Vagina (tissue), 2 donors: ENCODE data around the gene MACROD2.

Source experiments
- CTCF ChIP-seq, 3 experiments: fragments of 450-650 bp in 2 of 3; fragments of 200-600 bp in 1 of 3; sonication (generic) in 1 of 3; IDR thresholded peaks; one replicate each; pipeline ENCODE4 v1.5.1; 2017 to 2019; ENCODE audit warnings: antibody characterized with exemption in 3 of 3, mild to moderate bottlenecking in 2 of 3, moderate library complexity in 2 of 3
- POLR2AphosphoS5 ChIP-seq, 2 donors: sonication (generic); formaldehyde crosslinking; IDR thresholded peaks; one replicate each; pipeline ENCODE4 v1.9.0; 2017; ENCODE audit warnings: antibody characterized with exemption in 2 of 2, mild to moderate bottlenecking in 2 of 2, low read depth in 1 of 2; ENCODE audit not compliant: insufficient read depth in 1 of 2

- TF ChIP-seq CTCF (IDR thresholded peaks at IDR 0.05) (no peak), POLR2AphosphoS5 (IDR thresholded peaks at IDR 0.05; ENCODE audit: insufficient read depth in 1 of 2, low read depth in 1 of 2) (no peak)
These were observed 829.7 kb downstream of the MACROD2 start for GRCh38 chr20:14824996-14825395.
